ENCODE data around the gene PIK3R3.

DNA sequence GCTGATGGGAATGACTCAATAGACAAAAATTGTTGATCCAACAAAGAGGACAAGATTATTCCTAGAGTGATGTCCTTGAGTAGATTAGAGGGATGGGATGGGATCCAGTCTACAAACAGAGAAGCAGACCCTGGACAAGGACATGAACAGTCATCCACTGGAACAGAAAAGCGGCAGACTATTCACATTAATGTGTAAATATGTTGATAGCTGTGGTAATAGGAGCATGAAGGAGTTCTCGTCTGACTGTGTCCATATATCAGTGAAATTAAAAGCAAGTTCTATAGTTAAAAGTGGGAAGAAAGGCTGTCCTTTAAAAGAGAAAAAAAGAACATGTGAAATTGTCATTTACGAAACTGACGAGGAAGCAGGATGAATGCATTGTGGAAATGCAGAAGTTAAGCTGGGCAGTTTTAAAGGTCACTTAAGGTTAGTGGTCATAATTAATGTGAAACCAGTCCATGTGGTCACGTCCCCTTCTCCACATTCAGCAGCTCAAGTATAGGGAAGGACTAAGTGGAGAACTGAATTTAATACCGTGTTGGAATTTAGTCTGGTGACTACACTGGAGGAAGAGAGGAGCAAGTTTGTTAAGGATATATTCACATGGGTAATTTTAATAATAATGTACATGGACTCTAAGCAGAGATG lies 62.1 kb downstream of the PIK3R3 start:
- TF ChIP-seq, protein P1, sequence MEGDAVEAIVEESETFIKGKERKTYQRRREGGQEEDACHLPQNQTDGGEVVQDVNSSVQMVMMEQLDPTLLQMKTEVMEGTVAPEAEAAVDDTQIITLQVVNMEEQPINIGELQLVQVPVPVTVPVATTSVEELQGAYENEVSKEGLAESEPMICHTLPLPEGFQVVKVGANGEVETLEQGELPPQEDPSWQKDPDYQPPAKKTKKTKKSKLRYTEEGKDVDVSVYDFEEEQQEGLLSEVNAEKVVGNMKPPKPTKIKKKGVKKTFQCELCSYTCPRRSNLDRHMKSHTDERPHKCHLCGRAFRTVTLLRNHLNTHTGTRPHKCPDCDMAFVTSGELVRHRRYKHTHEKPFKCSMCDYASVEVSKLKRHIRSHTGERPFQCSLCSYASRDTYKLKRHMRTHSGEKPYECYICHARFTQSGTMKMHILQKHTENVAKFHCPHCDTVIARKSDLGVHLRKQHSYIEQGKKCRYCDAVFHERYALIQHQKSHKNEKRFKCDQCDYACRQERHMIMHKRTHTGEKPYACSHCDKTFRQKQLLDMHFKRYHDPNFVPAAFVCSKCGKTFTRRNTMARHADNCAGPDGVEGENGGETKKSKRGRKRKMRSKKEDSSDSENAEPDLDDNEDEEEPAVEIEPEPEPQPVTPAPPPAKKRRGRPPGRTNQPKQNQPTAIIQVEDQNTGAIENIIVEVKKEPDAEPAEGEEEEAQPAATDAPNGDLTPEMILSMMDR (conservative IDR thresholded peaks at IDR 0.05; ENCODE audit: low read length) = no peak
- no peak for TF ChIP-seq EZH2phosphoT487 (IDR thresholded peaks at IDR 0.05; ENCODE audit: borderline replicate concordance)

Measured in Loucy (cell line).